ENCODE results near the gene LMTK3. TPM values are rescaled to one million over a fixed set of nuclear protein-coding genes. Genes with fewer than 3 reads are reported as not detected.

The LMTK3 gene
- total RNA-seq, 4 donors from 2014 or later = 1.3 to 3.5 (median 1.6) TPM

Other genes starting within 250 kb of the LMTK3 start
- gene ZNF114, start 241.8 kb downstream of the LMTK3 start, total RNA-seq = not detected
- 10 to 100 TPM in 3 of 4 donors, 1 to 10 TPM in 1; 9.3 to 22.5 (median 13.2) TPM for gene EMP3, start 186.3 kb downstream of the LMTK3 start, total RNA-seq
- 10 to 100 TPM in 2 of 4 donors, 1 to 10 TPM in 2; 7.8 to 14.7 (median 9.3) TPM for gene TMEM143, start 147.9 kb downstream of the LMTK3 start, total RNA-seq
- not detected for gene SYNGR4, start 147.5 kb downstream of the LMTK3 start, total RNA-seq
- 10 to 100 TPM; 77.3 to 94.1 (median 87.7) TPM for gene KDELR1, start 120.3 kb downstream of the LMTK3 start, total RNA-seq
- 1 to 10 TPM in 2 of 4 donors, under 1 TPM in 2; 0.38 to 1.4 (median 0.94) TPM for gene GRIN2D, start 118.2 kb downstream of the LMTK3 start, total RNA-seq
- gene GRWD1, start 65.9 kb downstream of the LMTK3 start, total RNA-seq = 10 to 100 TPM; 24.5 to 53.4 (median 40.1) TPM
- gene KCNJ14, start 56.3 kb downstream of the LMTK3 start, total RNA-seq = 1 to 10 TPM; 4.2 to 4.7 (median 4.6) TPM
- gene CYTH2, start 42.5 kb downstream of the LMTK3 start, total RNA-seq = 10 to 100 TPM; 54.9 to 86.5 (median 63.2) TPM
- gene SULT2B1, start 40.3 kb upstream of the LMTK3 start, total RNA-seq = 100 to 1,000 TPM in 2 of 4 donors, 10 to 100 TPM in 2; 26.0 to 162 (median 122) TPM
- gene SPACA4, start 94.9 kb upstream of the LMTK3 start, total RNA-seq = 1 to 10 TPM; 2.1 to 3.6 (median 2.8) TPM
- gene FAM83E, start 103.2 kb upstream of the LMTK3 start, total RNA-seq = 1 to 10 TPM in 2 of 4 donors, under 1 TPM in 2; 0.87 to 5.1 (median 1.1) TPM
- gene RPL18, start 107.3 kb upstream of the LMTK3 start, total RNA-seq = 1,000 to 10,000 TPM; 2,067 to 3,423 (median 3,271) TPM
- gene SPHK2, start 107.7 kb upstream of the LMTK3 start, total RNA-seq = 1 to 10 TPM; 3.9 to 9.9 (median 5.6) TPM
- gene DBP, start 125.5 kb upstream of the LMTK3 start, total RNA-seq = 10 to 100 TPM; 11.2 to 22.3 (median 17.8) TPM
- 10 to 100 TPM in 2 of 4 donors, 1 to 10 TPM in 2; 8.8 to 11.0 (median 9.7) TPM for gene CA11, start 134.4 kb upstream of the LMTK3 start, total RNA-seq
- gene NTN5, start 161.2 kb upstream of the LMTK3 start, total RNA-seq = 1 to 10 TPM in 2 of 4 donors, under 1 TPM in 2; 0.64 to 2.2 (median 1.3) TPM
- 10 to 100 TPM in 1 of 4 donors, 1 to 10 TPM in 3; 2.1 to 17.4 (median 4.9) TPM for gene FUT2, start 184.1 kb upstream of the LMTK3 start, total RNA-seq
- gene MAMSTR, start 207.9 kb upstream of the LMTK3 start, total RNA-seq = 1 to 10 TPM in 3 of 4 donors, under 1 TPM in 1; 0.57 to 1.6 (median 1.5) TPM
- gene RASIP1, start 228.8 kb upstream of the LMTK3 start, total RNA-seq = 10 to 100 TPM in 1 of 4 donors, 1 to 10 TPM in 3; 5.1 to 16.1 (median 6.5) TPM
- under 1 TPM in 2 of 4 donors, not detected in 2; 0.40 to 0.45 TPM for gene IZUMO1, start 235.1 kb upstream of the LMTK3 start, total RNA-seq
- gene FUT1, start 240.8 kb upstream of the LMTK3 start, total RNA-seq = 1 to 10 TPM; 1.2 to 3.9 (median 2.6) TPM
- not detected for gene FGF21, start 243.7 kb upstream of the LMTK3 start, total RNA-seq

Data from suprapubic skin (tissue), 4 donors.